Astrocyte of the cerebellum (primary cell): ENCODE results near the gene CD46.

Experiments used
- DNase-seq: peaks from one replicate; pipeline ENCODE4 v3.0.0-alpha.2; 2011; ENCODE audit warnings: low read depth
- H3K4me3 ChIP-seq: 2 replicates; pipeline ENCODE4 v1.5.1; 2011; ENCODE audit warnings: mild to moderate bottlenecking, low read depth, low read length, moderate library complexity
- in situ Hi-C: cut with HindIII; loops from 2 replicates; pipeline ENCODE4 v1.10.0; 2017; ENCODE audit warnings: low sequenced_read_pairs
- TF ChIP-seq, protein P1 (sequence below): IDR thresholded peaks from 2 replicates; pipeline ENCODE4 v1.5.1; 2012; ENCODE audit warnings: low read length, low read depth, moderate library complexity, mild to moderate bottlenecking; ENCODE audit errors: missing control alignments

The CD46 gene

DNA sequence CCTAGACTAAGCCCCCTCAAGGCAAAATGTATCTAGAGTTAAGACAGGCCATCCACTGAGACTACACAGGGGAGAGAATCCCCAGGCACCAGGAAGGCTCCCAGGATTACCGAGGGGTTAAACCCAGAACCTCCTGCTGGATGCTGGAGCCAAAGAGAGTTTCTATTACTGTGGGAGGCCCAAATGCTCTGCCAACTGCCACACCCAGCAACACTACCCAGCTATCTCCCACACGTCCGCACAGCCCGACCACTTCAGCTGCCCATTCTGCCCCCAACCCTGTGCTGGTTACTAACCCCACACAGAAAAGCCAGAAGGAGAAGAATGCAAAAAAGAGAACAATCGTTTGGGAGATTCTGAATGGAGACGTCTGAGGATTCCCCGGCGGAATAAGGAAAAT lies 63.6 kb downstream of the CD46 start:
- in situ Hi-C loops, result no loop called here
- no peak for DNase-seq

DNA sequence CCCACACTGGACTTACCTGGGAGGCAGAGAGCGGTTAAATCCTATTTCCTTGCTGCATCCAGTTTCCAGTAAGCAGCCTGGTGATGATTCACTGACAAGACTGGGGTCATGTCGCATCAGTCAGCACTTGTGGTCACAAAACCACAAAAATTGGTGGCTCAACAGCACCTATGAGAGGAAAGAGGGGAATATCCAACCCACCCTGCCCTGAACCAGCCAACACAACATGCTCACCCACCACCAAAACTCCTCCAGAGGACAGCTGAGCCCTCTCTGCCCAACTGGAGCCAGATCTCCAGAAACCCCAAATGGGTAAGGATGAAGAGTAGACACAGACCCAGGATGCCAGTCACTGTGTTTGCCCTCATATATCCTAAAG lies 64.0 kb downstream of the CD46 start:
- in situ Hi-C loops, result no loop called here
- TF ChIP-seq, protein P1, sequence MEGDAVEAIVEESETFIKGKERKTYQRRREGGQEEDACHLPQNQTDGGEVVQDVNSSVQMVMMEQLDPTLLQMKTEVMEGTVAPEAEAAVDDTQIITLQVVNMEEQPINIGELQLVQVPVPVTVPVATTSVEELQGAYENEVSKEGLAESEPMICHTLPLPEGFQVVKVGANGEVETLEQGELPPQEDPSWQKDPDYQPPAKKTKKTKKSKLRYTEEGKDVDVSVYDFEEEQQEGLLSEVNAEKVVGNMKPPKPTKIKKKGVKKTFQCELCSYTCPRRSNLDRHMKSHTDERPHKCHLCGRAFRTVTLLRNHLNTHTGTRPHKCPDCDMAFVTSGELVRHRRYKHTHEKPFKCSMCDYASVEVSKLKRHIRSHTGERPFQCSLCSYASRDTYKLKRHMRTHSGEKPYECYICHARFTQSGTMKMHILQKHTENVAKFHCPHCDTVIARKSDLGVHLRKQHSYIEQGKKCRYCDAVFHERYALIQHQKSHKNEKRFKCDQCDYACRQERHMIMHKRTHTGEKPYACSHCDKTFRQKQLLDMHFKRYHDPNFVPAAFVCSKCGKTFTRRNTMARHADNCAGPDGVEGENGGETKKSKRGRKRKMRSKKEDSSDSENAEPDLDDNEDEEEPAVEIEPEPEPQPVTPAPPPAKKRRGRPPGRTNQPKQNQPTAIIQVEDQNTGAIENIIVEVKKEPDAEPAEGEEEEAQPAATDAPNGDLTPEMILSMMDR, result no peak
- H3K4me3 ChIP-seq, result no peak overlapping the region
- no peak for DNase-seq

More for the DNA sequence above, 63.6 kb downstream of the CD46 start:
- TF ChIP-seq, protein P1, result no peak
- H3K4me3 ChIP-seq, result no peak overlapping the region

DNA sequence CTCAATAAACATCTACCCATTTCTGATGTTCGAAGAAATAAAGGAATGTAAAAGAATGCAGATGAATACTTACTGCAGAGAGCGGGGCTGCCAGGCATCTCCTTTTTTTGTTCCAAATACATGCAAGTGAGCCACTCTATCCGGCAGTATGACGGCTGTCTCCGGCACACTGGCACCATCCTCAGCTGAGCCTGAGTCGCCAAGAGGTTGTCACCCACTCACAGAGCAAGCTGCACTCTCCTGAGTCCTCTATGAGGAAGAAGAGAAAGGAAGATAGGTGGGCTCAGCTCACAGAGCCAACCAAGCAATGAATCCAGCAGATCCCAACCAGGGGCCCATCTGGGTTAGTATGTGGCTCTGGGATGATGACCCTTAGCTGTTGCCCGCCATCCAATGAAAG lies 65.3 kb downstream of the CD46 start:
- no peak for DNase-seq
- in situ Hi-C loops, result no loop called here
- TF ChIP-seq, protein P1, result no peak

DNA sequence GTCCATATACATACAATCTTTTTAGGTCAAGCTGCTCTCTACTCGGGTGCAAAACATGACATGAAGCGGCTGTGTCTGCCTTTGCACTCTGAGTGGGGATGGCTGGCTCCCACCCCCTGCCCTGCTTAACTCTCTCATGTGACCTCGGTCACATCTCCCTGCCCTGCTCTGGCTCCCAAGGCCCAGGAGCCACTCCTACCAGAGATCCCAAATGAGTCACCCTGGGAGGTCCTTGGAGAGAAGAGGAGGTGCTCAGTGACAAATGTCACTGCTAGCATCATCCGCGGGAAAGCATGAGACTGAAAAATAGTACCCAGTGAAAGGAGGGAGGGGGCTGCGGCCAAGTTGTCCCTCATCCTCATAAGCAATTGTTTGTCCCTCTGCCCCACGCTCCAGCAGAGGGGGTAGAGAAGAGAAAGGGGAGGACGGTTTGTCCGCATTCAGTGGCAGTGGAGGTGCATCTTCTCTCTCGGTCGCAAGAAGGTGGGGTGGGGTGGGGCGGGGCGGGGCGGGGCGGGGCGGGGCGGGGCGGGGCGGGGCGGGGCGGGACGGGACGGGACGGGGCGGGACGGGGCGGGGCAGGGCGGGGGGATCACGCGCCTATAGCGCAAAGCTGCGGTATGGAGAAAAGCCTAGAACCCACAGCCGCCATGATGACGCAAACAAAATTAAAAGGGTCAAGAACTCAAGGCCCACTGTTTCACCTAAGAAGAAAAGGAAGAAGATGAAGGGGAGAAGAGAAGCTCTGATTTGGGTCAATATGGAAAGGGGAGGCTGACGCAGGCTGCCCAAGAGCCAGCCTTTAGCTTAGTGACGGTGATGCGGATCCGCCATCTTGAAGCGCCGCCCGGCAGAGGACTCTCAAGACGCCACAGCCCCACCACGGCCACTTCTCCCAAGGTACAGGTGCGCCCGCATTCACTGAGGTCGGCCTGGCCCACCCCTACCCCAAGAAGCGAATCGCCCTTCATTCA lies 66.2 kb downstream of the CD46 start:
- H3K4me3 ChIP-seq, result no peak overlapping the region
- no peak for DNase-seq
- TF ChIP-seq, protein P1, result no peak
- in situ Hi-C loops, result no loop called here

More for the DNA sequence above, 65.3 kb downstream of the CD46 start:
- H3K4me3 ChIP-seq, result no peak overlapping the region

DNA sequence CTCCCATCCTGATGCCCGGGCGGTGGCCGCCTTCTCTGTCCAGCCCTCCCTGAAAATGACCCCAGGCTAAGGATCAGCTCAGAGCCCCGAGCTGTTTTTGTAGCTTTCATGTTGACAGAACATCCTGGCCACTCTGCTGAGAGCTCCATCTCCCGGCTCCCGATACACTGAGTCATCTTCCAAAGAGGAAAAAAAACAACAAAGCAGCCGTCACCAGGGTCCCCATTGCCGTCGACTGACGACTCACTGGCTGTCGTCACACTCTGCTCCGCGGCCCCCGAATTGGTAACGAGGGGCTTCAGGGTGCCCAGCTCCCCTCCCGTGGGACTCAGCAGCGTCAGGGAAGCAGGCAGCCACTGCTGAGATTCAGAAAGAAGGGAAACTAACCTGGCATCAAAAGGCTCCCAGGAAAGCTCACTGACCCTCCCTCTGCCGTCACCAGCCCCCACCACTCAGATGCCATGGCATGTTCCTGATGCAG lies 67.2 kb downstream of the CD46 start:
- in situ Hi-C loops, result no loop called here
- no peak for DNase-seq
- TF ChIP-seq, protein P1, result no peak
- H3K4me3 ChIP-seq, result no peak overlapping the region

DNA sequence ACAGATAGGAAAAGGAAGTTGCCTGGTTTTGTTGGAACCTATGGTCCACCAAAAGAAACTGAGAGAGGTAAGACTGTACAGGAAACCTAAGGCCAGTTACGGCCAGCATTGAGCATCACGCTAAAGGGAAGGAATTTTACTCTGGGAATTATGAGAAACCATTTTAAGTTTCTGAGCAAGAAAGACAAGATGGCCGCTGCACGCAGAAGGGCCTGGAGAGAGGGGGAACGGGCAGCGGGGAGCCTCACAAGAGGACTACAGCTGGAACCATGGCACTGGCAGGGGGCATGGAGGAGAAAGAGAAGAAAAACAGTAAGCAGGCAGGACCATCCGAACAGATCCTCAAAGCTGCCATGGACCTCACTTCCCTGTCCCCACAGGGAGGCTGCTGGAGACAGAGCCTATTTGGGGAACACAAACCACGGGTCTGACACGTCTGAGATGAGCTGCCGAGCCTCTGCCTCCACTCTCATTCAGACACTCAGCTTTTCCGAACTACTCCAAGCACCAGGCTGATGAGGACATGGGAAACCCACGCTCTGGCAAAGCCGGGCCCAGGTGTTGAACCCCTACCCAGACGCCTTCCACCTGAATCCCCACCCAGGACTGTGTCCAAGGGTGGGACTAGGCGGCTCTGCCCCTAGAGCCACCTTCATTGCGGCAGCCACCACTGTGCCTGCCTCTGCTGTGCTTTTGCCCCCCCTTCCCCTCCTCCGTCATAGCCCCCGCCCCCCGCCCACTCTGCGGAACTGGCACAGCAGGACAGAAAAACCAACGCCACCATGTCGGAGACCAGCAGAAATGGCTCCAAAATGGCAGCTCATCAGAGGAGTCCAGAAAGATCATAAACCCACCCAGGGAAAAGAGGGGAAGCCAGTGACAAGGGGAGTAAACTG lies 69.0 kb downstream of the CD46 start:
- H3K4me3 ChIP-seq, result no peak overlapping the region
- TF ChIP-seq, protein P1, result no peak
- in situ Hi-C loops, result no loop called here
- DNase-seq, result no peak
